Measurements from ENCODE around the gene ACSM6.

Gene ACSM6

DNA sequence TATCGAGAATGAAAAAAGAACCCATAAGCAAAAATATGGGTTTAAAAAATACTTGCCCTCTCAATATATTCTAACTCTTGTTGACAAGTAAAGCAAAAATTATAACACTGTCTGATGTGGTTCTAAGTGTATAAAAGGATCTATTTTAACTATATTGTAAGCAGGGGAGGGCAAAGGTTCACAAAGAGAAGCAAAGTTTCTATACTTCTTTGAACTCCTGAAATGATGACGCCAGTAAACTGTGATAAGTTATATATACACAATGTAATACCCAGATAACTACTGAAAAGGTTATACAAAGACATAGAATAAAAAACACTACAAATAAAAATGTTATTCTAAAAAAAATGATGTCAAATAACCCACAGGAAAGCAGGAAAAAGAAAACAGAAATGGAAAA lies 59.6 kb downstream of the ACSM6 start:
- no CpG with 5 or more reads among the region's 2 CpGs for whole genome bisulfite sequencing (ENCODE audit: extremely low coverage, insufficient coverage, insufficient read length)
- no peak overlapping the region for H3K14ac ChIP-seq (ENCODE audit: low read length)

DNA sequence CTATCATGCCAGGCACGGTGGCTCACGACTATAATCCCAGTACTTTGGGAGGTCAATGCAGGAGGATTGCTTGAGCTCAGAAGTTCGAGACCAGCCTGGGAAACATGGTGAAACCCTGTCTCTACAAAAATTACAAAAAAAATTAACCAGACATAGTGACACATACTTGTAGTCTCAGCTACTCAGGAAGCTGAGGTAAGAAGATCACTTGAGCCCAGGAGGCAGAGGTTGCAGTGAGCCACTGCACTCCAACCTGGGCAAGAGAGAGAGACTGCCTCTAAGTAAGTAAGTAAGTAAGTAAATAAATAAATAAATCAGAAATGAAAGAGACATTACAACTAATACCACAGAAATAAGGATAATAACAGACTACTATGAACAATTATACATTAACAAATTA lies 60.6 kb downstream of the ACSM6 start:
- Histone ChIP-seq H2BK5ac (ENCODE audit: low read depth, low read length, poor library complexity) (no peak overlapping the region), H4K12ac (ENCODE audit: low read depth, low read length) (no peak overlapping the region), H4K8ac (ENCODE audit: low read depth, low read length) (no peak overlapping the region), H2BK120ac (ENCODE audit: insufficient read depth, low read length, poor library complexity) (no peak overlapping the region), H2BK12ac (ENCODE audit: low read length) (no peak overlapping the region), H3K27me3 (ENCODE audit: insufficient read depth, low read length) (no peaks in the 10 kb centered on the region), H3K9me3 (ENCODE audit: insufficient read depth, low read depth, low read length) (no peaks in the 10 kb centered on the region), H3K23ac (ENCODE audit: low read length) (no peak overlapping the region), H3K27ac (ENCODE audit: low read depth, low read length) (no peak overlapping the region), H2AK5ac (ENCODE audit: low read length) (no peak overlapping the region), H2AFZ (ENCODE audit: insufficient read depth, low read length, poor library complexity) (no peak overlapping the region), H3K4me2 (ENCODE audit: low read length) (no peak overlapping the region), H3K79me2 (ENCODE audit: control insufficient read depth, insufficient read depth, low read length, poor library complexity) (peaks cover 2% of the 10 kb centered on the region), H3K9ac (ENCODE audit: low read length) (no peak overlapping the region), H3K4ac (ENCODE audit: low read depth, low read length) (no peak overlapping the region), H3K4me1 (ENCODE audit: control insufficient read depth in 1 of 2, insufficient read depth in 2 of 2, low read length in 2 of 2) (no peaks in the 10 kb centered on the region), H3K36me3 (ENCODE audit: control insufficient read depth in 1 of 2, insufficient read depth in 2 of 2, low read length in 2 of 2) (peaks cover 2 to 19% of the 10 kb centered on the region in 2 experiments), H3K18ac (ENCODE audit: low read length) (no peak overlapping the region), H3K4me3 (ENCODE audit: low read depth, low read length) (no peak overlapping the region), H4K91ac (ENCODE audit: low read depth, low read length) (no peak overlapping the region), H3K79me1 (ENCODE audit: low read length) (peaks cover 2% of the 10 kb centered on the region), H3K14ac (ENCODE audit: low read length) (no peak overlapping the region)
- WGBS (ENCODE audit: extremely low coverage, insufficient coverage, insufficient read length): no CpG with 5 or more reads among the region's 3 CpGs
- DNase-seq: no peak

More for the DNA sequence above, 59.6 kb downstream of the ACSM6 start:
- H3K79me2 ChIP-seq (ENCODE audit: control insufficient read depth, insufficient read depth, low read length, poor library complexity): peaks cover 2% of the 10 kb centered on the region
- no peak overlapping the region for H4K91ac ChIP-seq (ENCODE audit: low read depth, low read length)
- H2AK5ac ChIP-seq (ENCODE audit: low read length): no peak overlapping the region
- no peak overlapping the region for H3K27ac ChIP-seq (ENCODE audit: low read depth, low read length)
- no peak overlapping the region for H2BK5ac ChIP-seq (ENCODE audit: low read depth, low read length, poor library complexity)
- H3K27me3 ChIP-seq (ENCODE audit: insufficient read depth, low read length): no peaks in the 10 kb centered on the region
- no peaks in the 10 kb centered on the region for H3K9me3 ChIP-seq (ENCODE audit: insufficient read depth, low read depth, low read length)
- H3K23ac ChIP-seq (ENCODE audit: low read length): no peak overlapping the region
- no peak overlapping the region for H2BK120ac ChIP-seq (ENCODE audit: insufficient read depth, low read length, poor library complexity)
- no peak overlapping the region for H3K9ac ChIP-seq (ENCODE audit: low read length)
- peaks cover 7 to 22% of the 10 kb centered on the region in 2 experiments for H3K36me3 ChIP-seq (ENCODE audit: control insufficient read depth in 1 of 2, insufficient read depth in 2 of 2, low read length in 2 of 2)
- no peak overlapping the region for H3K18ac ChIP-seq (ENCODE audit: low read length)
- no peak overlapping the region for H4K12ac ChIP-seq (ENCODE audit: low read depth, low read length)
- DNase-seq: no peak
- no peak overlapping the region for H4K8ac ChIP-seq (ENCODE audit: low read depth, low read length)
- no peak overlapping the region for H2AFZ ChIP-seq (ENCODE audit: insufficient read depth, low read length, poor library complexity)
- H3K4me3 ChIP-seq (ENCODE audit: low read depth, low read length): no peak overlapping the region
- H3K4me1 ChIP-seq (ENCODE audit: control insufficient read depth in 1 of 2, insufficient read depth in 2 of 2, low read length in 2 of 2): peaks cover 1 to 4% of the 10 kb centered on the region in 2 experiments
- no peak overlapping the region for H2BK12ac ChIP-seq (ENCODE audit: low read length)
- no peak overlapping the region for H3K4me2 ChIP-seq (ENCODE audit: low read length)
- peaks cover 3% of the 10 kb centered on the region for H3K79me1 ChIP-seq (ENCODE audit: low read length)
- H3K4ac ChIP-seq (ENCODE audit: low read depth, low read length): no peak overlapping the region

DNA sequence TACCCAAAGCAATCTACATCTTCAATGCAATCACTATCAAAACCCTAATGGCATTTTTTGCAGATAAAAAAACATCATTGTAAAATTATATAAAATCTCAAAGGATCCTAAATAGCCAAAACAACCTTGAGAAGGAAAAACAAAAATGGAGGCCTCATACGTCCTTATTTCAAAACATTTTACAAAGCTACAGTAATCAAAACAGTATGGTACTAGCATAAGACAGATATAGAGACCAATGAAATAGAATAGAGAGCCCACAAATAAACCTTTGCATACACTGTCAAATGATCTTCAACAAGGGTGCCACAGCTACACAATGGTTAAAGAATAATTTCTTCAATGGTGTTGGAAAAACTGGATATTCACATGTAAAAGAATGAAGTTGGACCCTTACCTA lies 62.2 kb downstream of the ACSM6 start:
- H2BK120ac ChIP-seq (ENCODE audit: insufficient read depth, low read length, poor library complexity): no peak overlapping the region
- no peaks in the 10 kb centered on the region for H3K9me3 ChIP-seq (ENCODE audit: insufficient read depth, low read depth, low read length)
- H2AK5ac ChIP-seq (ENCODE audit: low read length): no peak overlapping the region
- H3K27me3 ChIP-seq (ENCODE audit: insufficient read depth, low read length): no peaks in the 10 kb centered on the region
- DNase-seq: no peak
- H3K9ac ChIP-seq (ENCODE audit: low read length): no peak overlapping the region
- no peak overlapping the region for H3K4ac ChIP-seq (ENCODE audit: low read depth, low read length)
- no peak overlapping the region for H2BK5ac ChIP-seq (ENCODE audit: low read depth, low read length, poor library complexity)
- no CpG with 5 or more reads among the region's 1 CpG for WGBS (ENCODE audit: extremely low coverage, insufficient coverage, insufficient read length)
- H3K4me3 ChIP-seq (ENCODE audit: low read depth, low read length): no peak overlapping the region
- no peak overlapping the region for H3K14ac ChIP-seq (ENCODE audit: low read length)
- H3K79me1 ChIP-seq (ENCODE audit: low read length): peaks cover 15% of the 10 kb centered on the region
- peaks cover 11 to 14% of the 10 kb centered on the region in 2 experiments for H3K4me1 ChIP-seq (ENCODE audit: control insufficient read depth in 1 of 2, insufficient read depth in 2 of 2, low read length in 2 of 2)
- H3K18ac ChIP-seq (ENCODE audit: low read length): no peak overlapping the region
- peaks cover 4% of the 10 kb centered on the region for H3K79me2 ChIP-seq (ENCODE audit: control insufficient read depth, insufficient read depth, low read length, poor library complexity)
- no peak overlapping the region for H2AFZ ChIP-seq (ENCODE audit: insufficient read depth, low read length, poor library complexity)
- no peak overlapping the region for H4K8ac ChIP-seq (ENCODE audit: low read depth, low read length)
- H3K36me3 ChIP-seq (ENCODE audit: control insufficient read depth in 1 of 2, insufficient read depth in 2 of 2, low read length in 2 of 2): peaks cover 5 to 19% of the 10 kb centered on the region in 2 experiments
- no peak overlapping the region for H2BK12ac ChIP-seq (ENCODE audit: low read length)
- H4K12ac ChIP-seq (ENCODE audit: low read depth, low read length): no peak overlapping the region
- no peak overlapping the region for H3K23ac ChIP-seq (ENCODE audit: low read length)
- no peak overlapping the region for H4K91ac ChIP-seq (ENCODE audit: low read depth, low read length)
- H3K27ac ChIP-seq (ENCODE audit: low read depth, low read length): no peak overlapping the region
- no peak overlapping the region for H3K4me2 ChIP-seq (ENCODE audit: low read length)

DNA sequence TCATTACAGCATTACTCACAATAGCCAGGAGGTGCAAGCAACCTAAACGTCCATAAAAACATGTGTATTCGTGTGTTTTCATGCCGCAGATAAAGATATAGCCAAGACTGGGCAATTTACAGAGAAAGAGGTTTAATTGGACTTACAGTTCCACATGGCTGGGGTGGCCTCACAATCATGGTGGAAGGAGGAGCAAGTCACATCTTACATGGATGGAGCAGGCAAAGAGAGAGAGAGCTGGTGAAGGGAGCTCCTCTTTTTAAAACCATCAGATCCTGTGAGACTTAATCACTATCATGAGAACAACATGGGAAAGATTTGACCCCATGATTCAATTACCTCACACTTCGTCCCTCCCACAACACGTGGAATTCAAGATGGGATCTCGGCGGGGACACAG lies 63.8 kb downstream of the ACSM6 start:
- Histone ChIP-seq H3K4me3 (ENCODE audit: low read depth, low read length) (no peak overlapping the region), H3K79me2 (ENCODE audit: control insufficient read depth, insufficient read depth, low read length, poor library complexity) (peaks cover 5% of the 10 kb centered on the region), H3K79me1 (ENCODE audit: low read length) (peaks cover 25% of the 10 kb centered on the region), H3K36me3 (ENCODE audit: control insufficient read depth in 1 of 2, insufficient read depth in 2 of 2, low read length in 2 of 2) (peaks cover 8 to 18% of the 10 kb centered on the region in 2 experiments), H4K12ac (ENCODE audit: low read depth, low read length) (no peak overlapping the region), H3K23ac (ENCODE audit: low read length) (no peak overlapping the region), H2AFZ (ENCODE audit: insufficient read depth, low read length, poor library complexity) (no peak overlapping the region), H3K14ac (ENCODE audit: low read length) (no peak overlapping the region), H2BK120ac (ENCODE audit: insufficient read depth, low read length, poor library complexity) (no peak overlapping the region), H3K4ac (ENCODE audit: low read depth, low read length) (no peak overlapping the region), H3K27ac (ENCODE audit: low read depth, low read length) (no peak overlapping the region), H2BK12ac (ENCODE audit: low read length) (no peak overlapping the region), H2BK5ac (ENCODE audit: low read depth, low read length, poor library complexity) (no peak overlapping the region), H3K4me1 (ENCODE audit: control insufficient read depth in 1 of 2, insufficient read depth in 2 of 2, low read length in 2 of 2) (peaks cover 21 to 22% of the 10 kb centered on the region in 2 experiments), H3K18ac (ENCODE audit: low read length) (no peak overlapping the region), H3K9ac (ENCODE audit: low read length) (no peak overlapping the region), H3K4me2 (ENCODE audit: low read length) (no peak overlapping the region), H2AK5ac (ENCODE audit: low read length) (no peak overlapping the region), H3K9me3 (ENCODE audit: insufficient read depth, low read depth, low read length) (no peaks in the 10 kb centered on the region), H4K91ac (ENCODE audit: low read depth, low read length) (no peak overlapping the region), H3K27me3 (ENCODE audit: insufficient read depth, low read length) (no peaks in the 10 kb centered on the region), H4K8ac (ENCODE audit: low read depth, low read length) (no peak overlapping the region)
- no CpG with 5 or more reads among the region's 7 CpGs for WGBS (ENCODE audit: extremely low coverage, insufficient coverage, insufficient read length)
- DNase-seq: no peak
